Measurements from ENCODE around the gene NDUFC2.

DNA sequence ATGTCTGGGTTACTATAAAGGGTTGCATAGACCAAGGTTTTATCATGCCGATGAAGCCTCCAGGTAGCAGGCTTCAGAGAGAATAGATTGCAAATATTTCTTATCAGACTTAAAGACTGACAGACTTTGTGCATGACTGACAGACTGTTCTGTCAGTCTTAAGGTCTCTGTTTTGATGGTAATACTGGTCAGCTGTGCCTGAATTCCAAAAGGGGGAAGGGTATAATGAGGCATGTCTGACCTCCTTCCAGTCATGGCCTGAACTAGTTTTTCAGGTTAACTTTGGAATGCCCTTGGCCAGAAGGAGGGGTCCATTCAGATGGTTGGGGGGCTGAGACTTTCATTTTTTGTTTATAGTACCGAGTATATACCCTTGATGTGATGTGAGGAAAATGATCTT is 51.9 kb downstream of the NDUFC2 start:
- no peak for TF ChIP-seq CTCF (conservative IDR thresholded peaks at IDR 0.05 in 1 of 2, IDR thresholded peaks at IDR 0.05 in 1 of 2; ENCODE audit: low read depth in 1 of 2, low read length in 2 of 2)
- no peak for TF ChIP-seq EZH2 (IDR thresholded peaks at IDR 0.05; ENCODE audit: low read length, missing control alignments)
